Mesothelial cell of epicardium (in vitro differentiated cells): ENCODE measurements around the gene SRP19. TPM values are rescaled to one million over a fixed set of nuclear protein-coding genes. Genes with fewer than 3 reads are reported as not detected.

Experiments
- DNase-seq, 2 experiments: peaks; one replicate each; pipeline ENCODE4 v3.0.0; 2021; ENCODE audit warnings: low spot score in 2 of 2; ENCODE audit not compliant: unreplicated experiment in 2 of 2
- H3K27ac Mint-ChIP-seq: 2 replicates; pipeline ENCODE4 v1.8.0; 2021; ENCODE audit warnings: mixed read lengths
- H3K27me3 Mint-ChIP-seq: 2 replicates; pipeline ENCODE4 v1.8.0; 2021; ENCODE audit warnings: low read depth, mixed read lengths
- H3K36me3 Mint-ChIP-seq: 2 replicates; pipeline ENCODE4 v1.8.0; 2021; ENCODE audit warnings: mixed read lengths
- H3K4me1 Mint-ChIP-seq: 2 replicates; pipeline ENCODE4 v1.8.0; 2021; ENCODE audit warnings: mixed read lengths
- H3K4me3 Mint-ChIP-seq: 2 replicates; pipeline ENCODE4 v1.8.0; 2021; ENCODE audit warnings: mild to moderate bottlenecking, moderate library complexity, mixed read lengths
- H3K9me3 Mint-ChIP-seq: 2 replicates; pipeline ENCODE4 v1.8.0; 2021; ENCODE audit warnings: mixed read lengths
- CTCF ChIP-seq: fragments of 200-600 bp; sonication (generic); IDR thresholded peaks from one replicate; pipeline ENCODE4 v1.5.0; 2021; ENCODE audit warnings: antibody characterized with exemption; ENCODE audit not compliant: unreplicated experiment
- total RNA-seq: library from RNA; stranded (reverse); gene quantifications from 3 replicates; pipeline ENCODE4 v1.2.1, GENCODE V29; 2021

SRP19 gene
- total RNA-seq, 1 donor from 2014 or later: 45.6 TPM

GRCh38 chr5:112823656-112824055 is 37.4 kb upstream of the SRP19 start:
- Mint-ChIP-seq H3K4me1 (peaks cover 9% of the 10 kb centered on the region), H3K27ac (no peak overlapping the region), H3K9me3 (peaks cover 5% of the 10 kb centered on the region), H3K27me3 (no peaks in the 10 kb centered on the region), H3K4me3 (no peak overlapping the region), H3K36me3 (peaks cover 58% of the 10 kb centered on the region)
- DNase-seq: no peak
- TF ChIP-seq CTCF: no peak

GRCh38 chr5:112824197-112824596 is 36.9 kb upstream of the SRP19 start:
- H3K4me3 Mint-ChIP-seq: no peak overlapping the region
- no peaks in the 10 kb centered on the region for H3K27me3 Mint-ChIP-seq
- H3K4me1 Mint-ChIP-seq: peaks cover 9% of the 10 kb centered on the region
- no peak for TF ChIP-seq CTCF
- H3K36me3 Mint-ChIP-seq: peaks cover 54% of the 10 kb centered on the region
- no peak overlapping the region for H3K27ac Mint-ChIP-seq
- H3K9me3 Mint-ChIP-seq: peaks cover 5% of the 10 kb centered on the region
- no peak for DNase-seq

GRCh38 chr5:112830378-112830777 is 30.7 kb upstream of the SRP19 start:
- no peak for DNase-seq
- TF ChIP-seq CTCF: no peak
- Mint-ChIP-seq H3K36me3 (peaks cover 39% of the 10 kb centered on the region), H3K4me3 (no peak overlapping the region), H3K27ac (no peak overlapping the region), H3K4me1 (peaks cover 2% of the 10 kb centered on the region), H3K27me3 (no peaks in the 10 kb centered on the region), H3K9me3 (no peaks in the 10 kb centered on the region)

GRCh38 chr5:112833971-112834370 is 27.1 kb upstream of the SRP19 start:
- Mint-ChIP-seq H3K27me3 (no peaks in the 10 kb centered on the region), H3K36me3 (peaks cover 51% of the 10 kb centered on the region), H3K9me3 (peaks cover 6% of the 10 kb centered on the region), H3K4me3 (no peak overlapping the region), H3K4me1 (no peaks in the 10 kb centered on the region), H3K27ac (no peak overlapping the region)
- DNase-seq: no peak
- no peak for TF ChIP-seq CTCF

GRCh38 chr5:112844489-112844888 is 16.6 kb upstream of the SRP19 start:
- no peak overlapping the region for H3K27ac Mint-ChIP-seq
- TF ChIP-seq CTCF: no peak
- no peaks in the 10 kb centered on the region for H3K27me3 Mint-ChIP-seq
- peaks cover 16% of the 10 kb centered on the region for H3K4me1 Mint-ChIP-seq
- DNase-seq: no peak
- H3K9me3 Mint-ChIP-seq: peaks cover 15% of the 10 kb centered on the region
- peaks cover 39% of the 10 kb centered on the region for H3K36me3 Mint-ChIP-seq
- no peak overlapping the region for H3K4me3 Mint-ChIP-seq

GRCh38 chr5:112846556-112846955 is 14.5 kb upstream of the SRP19 start:
- H3K36me3 Mint-ChIP-seq: peaks cover 18% of the 10 kb centered on the region
- DNase-seq: no peak

More at GRCh38 chr5:112846556-112846955, 14.5 kb upstream of the SRP19 start:
- Mint-ChIP-seq H3K4me1 (peaks cover 25% of the 10 kb centered on the region), H3K4me3 (no peak overlapping the region), H3K27ac (no peak overlapping the region), H3K9me3 (peaks cover 8% of the 10 kb centered on the region), H3K27me3 (no peaks in the 10 kb centered on the region)
- no peak for TF ChIP-seq CTCF
